GM12892 (cell line): ENCODE measurements around the gene CD276.

Source experiments
- POLR2A ChIP-seq: IDR thresholded peaks from 2 replicates; pipeline ENCODE4 v1.6.1; 2011; ENCODE audit warnings: low read depth, low read length, control low read depth
- POLR2AphosphoS5 ChIP-seq: IDR thresholded peaks from 2 replicates; pipeline ENCODE4 v1.6.1; 2011; ENCODE audit warnings: low read depth, low read length, control low read depth

- TF ChIP-seq POLR2A (no peak), POLR2AphosphoS5 (no peak)
Measured at GRCh38 chr15:73677733-73678132, 6.5 kb upstream of the CD276 start.
